K562 (cell line): ENCODE measurements around the gene NDUFV3. TPM values are rescaled to one million over a fixed set of nuclear protein-coding genes. Genes with fewer than 3 reads are reported as not detected.
A peak's percentile ranks its signal among the peaks of the same experiment; 100 is the strongest.

Experiments used
- ATAC-seq: fragments of 200-7000 bp; cut with Tn5 transposase; 3 replicates; pipeline ENCODE4 v1.9.1; 2020; ENCODE audit warnings: moderate library complexity
- BruUV-seq: library from RNA; stranded (reverse); fragments of 400-500 nt; replicated peaks from 2 replicates; lab custom pipeline; 2021; lab: Mats Ljungman, UMichigan
- CTCF ChIA-PET: fragments of 300-600 bp; formaldehyde crosslinking; extraction: SDS; loops from one replicate; lab custom pipeline; 2021; ENCODE audit warnings: low intra/inter-chr PET ratio; lab: Yijun Ruan, JAX
- POLR2A ChIA-PET: fragments of 300-600, 350-650 bp; sonication (Branson Sonifier 250); formaldehyde crosslinking; extraction: SDS; loops from one replicate; lab custom pipeline; 2021; ENCODE audit warnings: antibody characterized with exemption, inconsistent platforms; lab: Yijun Ruan, JAX
- DNase-seq, 4 experiments: peaks; one replicate each; pipeline versions ENCODE4 v3.0.0 to v3.0.0-alpha.2; 2011 to 2018; ENCODE audit warnings: low spot score in 3 of 4, mixed read lengths in 3 of 4; ENCODE audit errors: extremely low read depth in 1 of 4
- FAIRE-seq: peaks from 2 replicates; lab custom pipeline; 2011; peaks lifted over from hg19 to GRCh38; lab: Jason Lieb, UNC
- H2AFZ ChIP-seq: 2 replicates; pipeline ENCODE4 v1.6.0; 2011; ENCODE audit warnings: low read depth, low read length, control low read depth, inconsistent platforms
- H3K27ac ChIP-seq: fragments of 200-600 bp; 3 replicates; pipeline ENCODE4 v1.8.0; 2011; ENCODE audit warnings: low read depth, mild to moderate bottlenecking, control low read depth, inconsistent platforms, low read length, moderate library complexity, mixed read lengths; ENCODE audit errors: extremely low read depth
- H3K27me3 ChIP-seq, 2 experiments: fragments of 300-600 bp in 1 of 2; 2 replicates in 1 of 2; 3 replicates in 1 of 2; pipeline versions ENCODE4 v1.6.0 to v1.8.0; 2011; ENCODE audit warnings: inconsistent platforms in 2 of 2, low read length in 2 of 2, mild to moderate bottlenecking in 1 of 2, mixed read lengths in 1 of 2, moderate library complexity in 1 of 2; ENCODE audit not compliant: control insufficient read depth in 2 of 2, insufficient read depth in 2 of 2
- H3K36me3 ChIP-seq: fragments of 300-600 bp; 3 replicates; pipeline ENCODE4 v1.8.0; 2011; ENCODE audit warnings: mild to moderate bottlenecking, low read length, inconsistent platforms; ENCODE audit not compliant: control insufficient read depth, insufficient read depth
- H3K4me1 ChIP-seq, 2 experiments: fragments of 200-600 bp in 1 of 2; replicated peaks in 1 of 2; 2 replicates in 1 of 2; 3 replicates in 1 of 2; pipeline versions ENCODE4 v1.5.1 to v1.8.0; 2011; ENCODE audit warnings: inconsistent platforms in 2 of 2, low read length in 2 of 2, mild to moderate bottlenecking in 1 of 2, mixed read lengths in 1 of 2, moderate library complexity in 1 of 2; ENCODE audit not compliant: control insufficient read depth in 2 of 2, insufficient read depth in 2 of 2
- H3K4me2 ChIP-seq: 2 replicates; pipeline ENCODE4 v1.6.1; 2011; ENCODE audit warnings: low read length, control low read depth, inconsistent platforms, mixed read lengths; ENCODE audit not compliant: insufficient read depth
- H3K4me3 ChIP-seq: fragments of 200-600 bp; sonication (generic), shearing (Covaris generic); 2 replicates; pipeline ENCODE4 v1.5.1; 2016; ENCODE audit warnings: control low read depth, inconsistent platforms
- H3K79me2 ChIP-seq: fragments of 200-600 bp; 3 replicates; pipeline ENCODE4 v1.8.0; 2011; ENCODE audit warnings: low read length, inconsistent platforms; ENCODE audit not compliant: control insufficient read depth, insufficient read depth
- H3K9ac ChIP-seq, 2 experiments: 2 replicates each; pipeline versions ENCODE4 v1.6.0 to v1.6.1; 2011; ENCODE audit warnings: low read depth in 2 of 2, low read length in 2 of 2, control low read depth in 1 of 2, inconsistent platforms in 1 of 2, mild to moderate bottlenecking in 1 of 2, mixed read lengths in 1 of 2; ENCODE audit not compliant: insufficient read depth in 1 of 2
- H3K9me1 ChIP-seq: one replicate; pipeline ENCODE4 v1.6.0; 2011; ENCODE audit warnings: inconsistent platforms, mild to moderate bottlenecking, low read length, moderate library complexity; ENCODE audit not compliant: control insufficient read depth, insufficient read depth
- H3K9me3 ChIP-seq: replicated peaks from 2 replicates; pipeline ENCODE4 v1.5.1; 2011; ENCODE audit warnings: low read depth, low read length, inconsistent platforms; ENCODE audit not compliant: control insufficient read depth, insufficient read depth
- H4K20me1 ChIP-seq: replicated peaks from 2 replicates; pipeline ENCODE4 v1.6.1; 2011; ENCODE audit warnings: low read length, inconsistent platforms, mixed read lengths; ENCODE audit not compliant: control insufficient read depth, insufficient read depth
- CBX5 ChIP-seq: IDR thresholded peaks from 2 replicates; pipeline ENCODE4 v1.6.1; 2014; ENCODE audit warnings: low read depth, borderline replicate concordance
- CEBPB ChIP-seq: fragments of 450-650 bp; IDR thresholded peaks from 2 replicates; pipeline ENCODE4 v1.6.1; 2016; ENCODE audit warnings: missing genetic modification characterization, missing compliant biosample characterization
- CREB5 ChIP-seq: fragments of 250-450 bp; sonication (Bioruptor Pico); IDR thresholded peaks from 2 replicates; pipeline ENCODE4 v1.5.0; 2020; ENCODE audit warnings: mild to moderate bottlenecking
- CTCF ChIP-seq, 3 experiments: IDR thresholded peaks in 2 of 3; conservative IDR thresholded peaks in 1 of 3; 2 replicates each; pipeline ENCODE4 v1.5.1; 2011 to 2012; ENCODE audit warnings: low read length in 3 of 3, mild to moderate bottlenecking in 3 of 3, control low read depth in 2 of 3, improper control_type of control experiment in 1 of 3, inconsistent platforms in 1 of 3, low read depth in 1 of 3, mixed read lengths in 1 of 3, moderate library complexity in 1 of 3; ENCODE audit not compliant: insufficient read depth in 2 of 3
- LCOR ChIP-seq: sonication (generic); formaldehyde crosslinking; IDR thresholded peaks from 2 replicates; pipeline ENCODE4 v1.8.0; 2022; ENCODE audit warnings: mild to moderate bottlenecking, missing genetic modification reagents
- MITF ChIP-seq: IDR thresholded peaks from 2 replicates; pipeline ENCODE4 v1.6.1; 2014; ENCODE audit warnings: antibody characterized with exemption
- MYNN ChIP-seq, 2 experiments: sonication (generic); formaldehyde crosslinking in 1 of 2; IDR thresholded peaks; 2 replicates each; pipeline versions ENCODE4 v1.5.0 to v1.6.1; 2016 to 2020; ENCODE audit warnings: antibody characterized with exemption in 1 of 2, missing genetic modification reagents in 1 of 2
- NR2C1 ChIP-seq, 2 experiments: fragments of 450-650 bp; IDR thresholded peaks; 2 replicates each; pipeline ENCODE4 v1.6.1; 2017; ENCODE audit warnings: mild to moderate bottlenecking in 2 of 2, antibody characterized with exemption in 1 of 2, inconsistent platforms in 1 of 2, missing compliant biosample characterization in 1 of 2, missing genetic modification characterization in 1 of 2
- PCBP1 ChIP-seq: fragments of 200-400 bp; formaldehyde crosslinking; IDR thresholded peaks from 2 replicates; pipeline ENCODE4 v1.6.1; 2018; ENCODE audit warnings: mild to moderate bottlenecking, low read depth, low read length; ENCODE audit not compliant: poor library complexity, severe bottlenecking
- POLR3A ChIP-seq: IDR thresholded peaks from 2 replicates; pipeline ENCODE4 v1.6.1; 2011; ENCODE audit warnings: borderline replicate concordance, mild to moderate bottlenecking, moderate library complexity; ENCODE audit not compliant: insufficient read length, insufficient read depth; ENCODE audit errors: extremely low read depth
- SAFB ChIP-seq: fragments of 200-400 bp; formaldehyde crosslinking; IDR thresholded peaks from 2 replicates; pipeline ENCODE4 v1.6.1; 2017; ENCODE audit warnings: low read depth, low read length, borderline replicate concordance
- TCFL5 ChIP-seq: fragments of 250-450 bp; sonication (Bioruptor Pico); conservative IDR thresholded peaks from 2 replicates; pipeline ENCODE4 v1.6.1; 2021; ENCODE audit warnings: mild to moderate bottlenecking, moderate library complexity, matching md5 sums
- ZFX ChIP-seq: sonication (generic); formaldehyde crosslinking; IDR thresholded peaks from 2 replicates; pipeline ENCODE4 v1.8.0; 2022; ENCODE audit warnings: mild to moderate bottlenecking, missing genetic modification reagents, moderate library complexity
- ZNF395 ChIP-seq: fragments of 200-800 bp; sonication (Bioruptor generic); IDR thresholded peaks from 2 replicates; pipeline ENCODE4 v1.6.1; 2017; ENCODE audit warnings: missing genetic modification characterization, missing compliant biosample characterization
- WGBS: fragments of 100-300 bp; shearing (Covaris generic); methylation state at CpG from one replicate; pipeline ENCODE4 v1.1.6; 2016; ENCODE audit warnings: low coverage, mixed read lengths; ENCODE audit not compliant: insufficient coverage; ENCODE audit errors: missing lambda C conversion rate; 5-methylcytosine and 5-hydroxymethylcytosine counted together
- in situ Hi-C: fragments of 300-500 bp; cut with MboI; formaldehyde crosslinking; loops from 4 replicates; pipeline ENCODE4 v1.15.0; 2018; ENCODE audit warnings: inconsistent platforms, mixed read lengths
- intact Hi-C: fragments of 100-400 bp; cut with micrococcal nuclease; formaldehyde crosslinking; loops from 2 replicates; pipeline ENCODE4 v1.14.2; 2022
- polyA plus RNA-seq, 8 experiments: library from polyadenylated mRNA; depleted of rRNA in 4 of 8; stranded (reverse) in 5 of 8; unstranded in 3 of 8; fragments of >200 nt; fragmentation: Nextera tagmentation in 2 of 8; fragmentation: Illumina TruSeq in 1 of 8; extraction: Ambion mirVana in 2 of 8; extraction: Trizol in 1 of 8; gene quantifications; 2 replicates each; pipeline versions ENCODE4 v1.2.1 to v1.2.3, GENCODE V29; 2011 to 2014; ENCODE audit warnings: inconsistent platforms in 1 of 8, missing spikeins in 1 of 8
- total RNA-seq, 7 experiments: library from RNA; depleted of rRNA in 6 of 7; stranded (reverse); fragments of >200 nt in 6 of 7; fragmentation: Illumina TruSeq in 2 of 7; extraction: Trizol in 2 of 7; gene quantifications; 2 replicates each; pipeline versions ENCODE4 v1.2.1 to v1.2.3, GENCODE V29; 2011 to 2021; ENCODE audit warnings: low replicate concordance in 1 of 7

Gene NDUFV3
- total and polyA plus RNA-seq, 9 of the 15 experiments (the other 6 are each of a cell fraction or from before 2014, with no cell fraction given) = 19.1 to 87.8 (median 74.3) TPM

- Histone ChIP-seq H4K20me1 (no peaks in the 10 kb centered on the region), H3K4me3 (no peak overlapping the region), H2AFZ (no peak overlapping the region), H3K9me3 (no peaks in the 10 kb centered on the region), H3K9ac (peak overlapping the region in 1 of 2 experiments; percentile 49; a peak in 1 of 4 replicates), H3K27ac (no peak overlapping the region), H3K4me1 (peaks cover 18 to 20% of the 10 kb centered on the region in 2 experiments; a peak in 4 of 5 replicates), H3K36me3 (no peaks in the 10 kb centered on the region), H3K4me2 (no peak overlapping the region), H3K27me3 (no peaks in the 10 kb centered on the region), H3K9me1 (no peaks in the 10 kb centered on the region), H3K79me2 (no peaks in the 10 kb centered on the region)
- intact Hi-C loops = no loop called here
- 54% methylated on average over 13 of the region's 13 CpGs for WGBS
- ATAC-seq (peak; percentile 10; the same call in 2 of the 3 replicates), FAIRE-seq (no peak), DNase-seq (no peak)
- no TSS peak for BruUV-seq
- ChIA-PET POLR2A (interaction anchor here (0.6 kb wide), 1 partner anchor 14 kb away, joined by 3 read pairs; no protein-coding TSS in a partner anchor), CTCF (no interaction called here)
- in situ Hi-C loops = no loop called here
- TF ChIP-seq NR2C1 (IDR thresholded peaks at IDR 0.05) (peak; percentile 73), NR2C1 (tag; IDR thresholded peaks at IDR 0.05) (peak; percentile 85), ZNF395 (CRISPR knock-in tag) (no peak), SAFB (no peak), PCBP1 (no peak), CREB5 (no peak), LCOR (no peak), CTCF (IDR thresholded peaks at IDR 0.05 in 2 of 3, conservative IDR thresholded peaks at IDR 0.05 in 1 of 3; ENCODE audit: insufficient read depth in 2 of 3, low read depth in 1 of 3, low read length in 3 of 3) (no peak), CEBPB (peak; percentile 44), MYNN (IDR thresholded peaks at IDR 0.05) (no peak), MYNN (CRISPR knock-in tag; IDR thresholded peaks at IDR 0.05) (no peak), ZFX (CRISPR knock-in tag) (peak; percentile 46; the same call in 1 of the 2 replicates), MITF (no peak), POLR3A (no peak), CBX5 (no peak), TCFL5 (CRISPR knock-in tag) (no peak)
These were observed 38.6 kb downstream of the NDUFV3 start for GRCh38 chr21:42931560-42932235.
